ENCODE results near the gene RPL19.

The RPL19 gene

GRCh38 chr17:39252788-39253460 lies 52.8 kb downstream of the RPL19 start:
- DNase-seq, result no peak
